GM12878 (cell line): ENCODE results near the gene TBX10. TPM values are rescaled to one million over a fixed set of nuclear protein-coding genes. Genes with fewer than 3 reads are reported as not detected.
A peak's percentile ranks its signal among the peaks of the same experiment; 100 is the strongest.

ENCODE experiments used
- ATAC-seq: fragments of 200-7000 bp; cut with Tn5 transposase; 3 replicates; pipeline ENCODE4 v1.9.1; 2020; ENCODE audit warnings: mild to moderate bottlenecking, moderate library complexity
- BruUV-seq: library from RNA; stranded (reverse); fragments of 400-500 nt; replicated peaks from 2 replicates; lab custom pipeline; 2021; lab: Mats Ljungman, UMichigan
- CTCF ChIA-PET: fragments of 300-600 bp; sonication (Branson Sonifier 250); formaldehyde crosslinking; extraction: SDS; loops from one replicate; lab custom pipeline; 2021; ENCODE audit warnings: inconsistent platforms; lab: Yijun Ruan, JAX
- POLR2A ChIA-PET: fragments of 350-600 bp; formaldehyde crosslinking; extraction: SDS; loops from one replicate; lab custom pipeline; 2021; ENCODE audit warnings: inconsistent platforms; lab: Charles Lee
- RAD21 ChIA-PET: fragments of 300-600 bp; sonication (Branson Sonifier 250); formaldehyde crosslinking; loops from one replicate; lab custom pipeline; 2023; ENCODE audit warnings: antibody characterized with exemption; ENCODE audit not compliant: unreplicated experiment; lab: Charles Lee
- SMC1A ChIA-PET: fragments of 300-600 bp; sonication (Branson Sonifier 250); formaldehyde crosslinking; loops from one replicate; lab custom pipeline; 2023; ENCODE audit not compliant: unreplicated experiment, uncharacterized antibody; lab: Charles Lee
- DNase-seq: peaks from one replicate; pipeline ENCODE4 v3.0.0-alpha.2; 2011; ENCODE audit warnings: low read depth, low spot score
- FAIRE-seq: peaks from 3 replicates; lab custom pipeline; 2011; peaks lifted over from hg19 to GRCh38; lab: Jason Lieb, UNC
- H2AFZ ChIP-seq: 2 replicates; pipeline ENCODE4 v1.6.0; 2011; ENCODE audit warnings: low read depth, low read length, control low read depth; ENCODE audit not compliant: control insufficient read depth
- H3K27ac ChIP-seq: 2 replicates; pipeline ENCODE4 v1.5.1; 2011; ENCODE audit warnings: control low read depth; ENCODE audit not compliant: control insufficient read depth, insufficient read depth
- H3K27me3 ChIP-seq, 2 experiments: replicated peaks in 1 of 2; 2 replicates each; pipeline versions ENCODE4 v1.6.0 to v1.6.1; 2011; ENCODE audit warnings: low read length in 1 of 2; ENCODE audit not compliant: control insufficient read depth in 2 of 2, insufficient read depth in 2 of 2
- H3K36me3 ChIP-seq, 2 experiments: 2 replicates each; pipeline ENCODE4 v1.5.1; 2011; ENCODE audit warnings: low read length in 1 of 2; ENCODE audit not compliant: control insufficient read depth in 2 of 2, insufficient read depth in 2 of 2
- H3K4me1 ChIP-seq: 2 replicates; pipeline ENCODE4 v1.6.1; 2011; ENCODE audit warnings: mild to moderate bottlenecking, low read length, moderate library complexity, mixed read lengths; ENCODE audit not compliant: control insufficient read depth, insufficient read depth
- H3K4me2 ChIP-seq: 2 replicates; pipeline ENCODE4 v1.6.0; 2011; ENCODE audit warnings: control low read depth; ENCODE audit not compliant: control insufficient read depth, insufficient read depth
- H3K4me3 ChIP-seq: fragments of 200-600 bp; sonication (generic); 2 replicates; pipeline ENCODE4 v1.5.1; 2016
- H3K79me2 ChIP-seq: 2 replicates; pipeline ENCODE4 v1.6.0; 2011; ENCODE audit warnings: low read length; ENCODE audit not compliant: control insufficient read depth, insufficient read depth
- H3K9ac ChIP-seq: 2 replicates; pipeline ENCODE4 v1.8.0; 2011; ENCODE audit warnings: low read length, control low read depth, mixed read lengths; ENCODE audit not compliant: control insufficient read depth, insufficient read depth
- H3K9me3 ChIP-seq: replicated peaks from 3 replicates; pipeline ENCODE4 v1.5.1; 2011; ENCODE audit warnings: mild to moderate bottlenecking, low read length; ENCODE audit not compliant: control insufficient read depth, insufficient read depth
- H4K20me1 ChIP-seq: 2 replicates; pipeline ENCODE4 v1.6.0; 2011; ENCODE audit not compliant: control insufficient read depth, insufficient read depth
- CHD1 ChIP-seq: IDR thresholded peaks from 2 replicates; pipeline ENCODE4 v1.6.1; 2012; ENCODE audit warnings: low read depth, low read length, improper control_type of control experiment
- E4F1 ChIP-seq: fragments of 450-650 bp; IDR thresholded peaks from 2 replicates; pipeline ENCODE4 v1.6.1; 2018; ENCODE audit warnings: borderline replicate concordance, mild to moderate bottlenecking; ENCODE audit not compliant: partially characterized antibody
- IKZF2 ChIP-seq, 2 experiments: fragments of 450-650 bp; IDR thresholded peaks; 2 replicates each; pipeline ENCODE4 v1.6.1; 2017; ENCODE audit warnings: mild to moderate bottlenecking in 2 of 2, moderate library complexity in 2 of 2
- KLF5 ChIP-seq: fragments of 450-650 bp; IDR thresholded peaks from 2 replicates; pipeline ENCODE4 v1.6.1; 2014; ENCODE audit warnings: mild to moderate bottlenecking; ENCODE audit not compliant: partially characterized antibody
- MLLT1 ChIP-seq: fragments of 450-650 bp; IDR thresholded peaks from 2 replicates; pipeline ENCODE4 v1.6.1; 2016; ENCODE audit warnings: mild to moderate bottlenecking
- NKRF ChIP-seq: fragments of 450-650 bp; conservative IDR thresholded peaks from 2 replicates; pipeline ENCODE4 v1.6.1; 2017; ENCODE audit warnings: mild to moderate bottlenecking, moderate library complexity
- NR2C2 ChIP-seq: IDR thresholded peaks from 2 replicates; pipeline ENCODE4 v1.6.1; 2011; ENCODE audit warnings: borderline replicate concordance, low read depth; ENCODE audit not compliant: control insufficient read depth, insufficient read length
- RB1 ChIP-seq: fragments of 450-650 bp; formaldehyde crosslinking; IDR thresholded peaks from 2 replicates; pipeline ENCODE4 v1.6.1; 2017; ENCODE audit warnings: mild to moderate bottlenecking, borderline replicate concordance
- RELA ChIP-seq: fragments of 450-650 bp; IDR thresholded peaks from 2 replicates; pipeline ENCODE4 v1.8.0; 2014; ENCODE audit warnings: borderline replicate concordance; ENCODE audit not compliant: partially characterized antibody
- RFX5 ChIP-seq: IDR thresholded peaks from 2 replicates; pipeline ENCODE4 v1.6.1; 2011; ENCODE audit warnings: low read depth, low read length, improper control_type of control experiment
- STAT1 ChIP-seq: fragments of 450-650 bp; conservative IDR thresholded peaks from 2 replicates; pipeline ENCODE4 v1.6.1; 2014; ENCODE audit warnings: antibody characterized with exemption, mild to moderate bottlenecking
- USF1 ChIP-seq: IDR thresholded peaks from 2 replicates; pipeline ENCODE4 v1.6.1; 2011; ENCODE audit warnings: borderline replicate concordance, low read depth, mild to moderate bottlenecking, moderate library complexity, mixed read lengths, low read length; ENCODE audit not compliant: insufficient read depth; ENCODE audit errors: extremely low read length
- ZNF217 ChIP-seq: fragments of 450-650 bp; IDR thresholded peaks from 2 replicates; pipeline ENCODE4 v1.6.1; 2017; ENCODE audit warnings: antibody characterized with exemption, mild to moderate bottlenecking
- ZSCAN29 ChIP-seq: fragments of 450-650 bp; IDR thresholded peaks from 2 replicates; pipeline ENCODE4 v1.6.1; 2017; ENCODE audit warnings: mild to moderate bottlenecking, moderate library complexity
- ZZZ3 ChIP-seq: IDR thresholded peaks from 2 replicates; pipeline ENCODE4 v1.6.1; 2011; ENCODE audit warnings: low read depth; ENCODE audit not compliant: control insufficient read depth, insufficient read length
- WGBS: methylation state at CpG from one replicate; pipeline ENCODE4 v1.1.6; 2016; ENCODE audit warnings: low lambda C conversion rate; ENCODE audit not compliant: insufficient replicate concordance, insufficient coverage; ENCODE audit errors: missing lambda C conversion rate; 5-methylcytosine and 5-hydroxymethylcytosine counted together
- in situ Hi-C: fragments of 300-500 bp; cut with MboI; formaldehyde crosslinking; loops from 9 replicates; pipeline ENCODE4 v1.14.3; 2018; ENCODE audit warnings: mixed read lengths
- intact Hi-C: fragments of 100-400 bp; cut with micrococcal nuclease; formaldehyde crosslinking; loops from one replicate; pipeline ENCODE4 v1.14.2; 2022; ENCODE audit not compliant: unreplicated experiment
- polyA plus RNA-seq, 11 experiments: library from polyadenylated mRNA; depleted of rRNA in 4 of 11; unstranded in 6 of 11; stranded (reverse) in 5 of 11; fragments of >200 nt; fragmentation: Nextera tagmentation in 4 of 11; fragmentation: Illumina TruSeq in 1 of 11; extraction: Ambion mirVana in 4 of 11; extraction: Trizol in 1 of 11; gene quantifications; 1 replicate in 1 of 11; 2 replicates in 10 of 11; pipeline versions ENCODE4 v1.2.1 to v1.2.3, GENCODE V29; 2011 to 2016; ENCODE audit warnings: inconsistent platforms in 2 of 11, missing spikeins in 2 of 11, low read depth in 1 of 11
- total RNA-seq, 4 experiments: library from RNA; depleted of rRNA in 3 of 4; stranded (reverse); fragments of >200 nt in 3 of 4; fragmentation: Illumina TruSeq in 1 of 4; extraction: Trizol in 1 of 4; gene quantifications; 2 replicates each; pipeline versions ENCODE4 v1.2.1 to v1.2.3, GENCODE V29; 2013 to 2021

TBX10 gene
- total and polyA plus RNA-seq, 10 of the 15 experiments (the other 5 are each of a cell fraction or from before 2014, with no cell fraction given): 0.10 to 0.44 (median 0.20) TPM; not detected in 4

- Histone ChIP-seq H3K4me1 (peaks cover 15% of the 10 kb centered on the region), H4K20me1 (no peaks in the 10 kb centered on the region), H3K27me3 (no peaks in the 10 kb centered on the region), H3K27ac (peak overlapping the region; percentile 24; the same call in 1 of the 2 replicates), H3K4me2 (peak overlapping the region; percentile 96), H3K9ac (peak overlapping the region; percentile 60), H3K9me3 (no peaks in the 10 kb centered on the region), H3K36me3 (no peaks in the 10 kb centered on the region), H2AFZ (peak overlapping the region; percentile 92), H3K79me2 (no peaks in the 10 kb centered on the region), H3K4me3 (peak overlapping the region; percentile 61)
- DNase-seq (no peak), FAIRE-seq (peak; percentile 81), ATAC-seq (no peak)
- intact Hi-C loops (loop anchor here (1.0 kb wide), 1 partner anchor 30 kb away; no protein-coding TSS in a partner anchor), in situ Hi-C loops (no loop called here)
- ChIA-PET CTCF (interaction anchor here (0.6 to 6.4 kb wide), 24 partner anchors 9 to 756 kb away, joined by 3 to 71 read pairs (median 6); partner anchors contain the start of genes ACY3, CLCF1, GSTP1 and RPS6KB2), RAD21 (interaction anchor here (0.6 to 5.1 kb wide), 13 partner anchors 12 to 277 kb away, joined by 3 to 38 read pairs (median 9); partner anchors contain the start of genes ACY3, GSTP1 and PPP1CA), SMC1A (interaction anchor here (0.7 to 6.4 kb wide), 10 partner anchors 12 to 73 kb away, joined by 3 to 52 read pairs (median 6); partner anchors contain the start of genes ACY3 and GSTP1), POLR2A (interaction anchor here (1.1 to 2.7 kb wide), 10 partner anchors 12 to 191 kb away, joined by 3 to 16 read pairs (median 6); partner anchors contain the start of genes ACY3, GSTP1 and PTPRCAP)
- BruUV-seq: no TSS peak
- WGBS: 19% methylated on average over 25 of the region's 25 CpGs
- TF ChIP-seq USF1 (no peak), KLF5 (no peak), ZZZ3 (no peak), RELA (no peak), NR2C2 (no peak), RFX5 (0 out of 2 replicates have a peak, but pooled peaks have one; percentile 33), E4F1 (no peak), IKZF2 (IDR thresholded peaks at IDR 0.05) (0 out of 4 replicates have a peak, but pooled peaks of 1 of the 2 experiments have one; percentile 0), RB1 (no peak), MLLT1 (0 out of 2 replicates have a peak, but pooled peaks have one; percentile 23), ZNF217 (no peak), ZSCAN29 (no peak), STAT1 (0 out of 2 replicates have a peak, but pooled peaks have one; percentile 50), CHD1 (no peak), NKRF (no peak)
Observed at GRCh38 chr11:67628710-67629385, 10.7 kb downstream of the TBX10 start.
